Upper lobe of right lung (tissue), 1 donor: ENCODE measurements around the gene UBR1. TPM values are rescaled to one million over a fixed set of nuclear protein-coding genes. Genes with fewer than 3 reads are reported as not detected.
A peak's percentile ranks its signal among the peaks of the same experiment; 100 is the strongest.

Source experiments
- ATAC-seq: fragments of 200-7000 bp; cut with Tn5 transposase; one replicate; pipeline ENCODE4 v1.9.1; 2020; ENCODE audit warnings: mild to moderate bottlenecking, moderate library complexity
- DNase-seq: peaks from one replicate; pipeline ENCODE4 v3.0.0-alpha.2; 2020
- H3K27ac ChIP-seq: fragments of 200-600 bp; one replicate; pipeline ENCODE4 v1.8.0; 2022
- H3K27me3 ChIP-seq: fragments of 200-600 bp; one replicate; pipeline ENCODE4 v1.8.0; 2022; ENCODE audit warnings: mild to moderate bottlenecking
- H3K36me3 ChIP-seq: fragments of 200-600 bp; one replicate; pipeline ENCODE4 v1.8.0; 2022
- H3K4me1 ChIP-seq: fragments of 200-600 bp; one replicate; pipeline ENCODE4 v1.8.0; 2022
- H3K4me3 ChIP-seq: fragments of 200-600 bp; one replicate; pipeline ENCODE4 v1.8.0; 2022; ENCODE audit warnings: mild to moderate bottlenecking
- H3K9me3 ChIP-seq: fragments of 200-600 bp; one replicate; pipeline ENCODE4 v1.8.0; 2022
- intact Hi-C: fragments of 100-400 bp; cut with DNase I; formaldehyde crosslinking; loops from one replicate; pipeline ENCODE4 v1.11.0; 2022
- total RNA-seq: library from RNA; stranded (reverse); fragmentation: NEBNext Ultra II Directional; extraction: Animal tissue kit (Norgen Biotek cat#: 25700); gene quantifications from one replicate; pipeline ENCODE4 v1.2.1, GENCODE V29; 2021
- TF ChIP-seq, protein P1 (sequence below): fragments of 200-600 bp; IDR thresholded peaks from one replicate; pipeline ENCODE4 v1.8.0; 2022; ENCODE audit warnings: antibody characterized with exemption
- donor health status: DM: no; HTN: yes; CAD: no; lungs with severe emphysema.

UBR1 gene
- total RNA-seq, 1 donor from 2014 or later, result 37.9 TPM

DNA sequence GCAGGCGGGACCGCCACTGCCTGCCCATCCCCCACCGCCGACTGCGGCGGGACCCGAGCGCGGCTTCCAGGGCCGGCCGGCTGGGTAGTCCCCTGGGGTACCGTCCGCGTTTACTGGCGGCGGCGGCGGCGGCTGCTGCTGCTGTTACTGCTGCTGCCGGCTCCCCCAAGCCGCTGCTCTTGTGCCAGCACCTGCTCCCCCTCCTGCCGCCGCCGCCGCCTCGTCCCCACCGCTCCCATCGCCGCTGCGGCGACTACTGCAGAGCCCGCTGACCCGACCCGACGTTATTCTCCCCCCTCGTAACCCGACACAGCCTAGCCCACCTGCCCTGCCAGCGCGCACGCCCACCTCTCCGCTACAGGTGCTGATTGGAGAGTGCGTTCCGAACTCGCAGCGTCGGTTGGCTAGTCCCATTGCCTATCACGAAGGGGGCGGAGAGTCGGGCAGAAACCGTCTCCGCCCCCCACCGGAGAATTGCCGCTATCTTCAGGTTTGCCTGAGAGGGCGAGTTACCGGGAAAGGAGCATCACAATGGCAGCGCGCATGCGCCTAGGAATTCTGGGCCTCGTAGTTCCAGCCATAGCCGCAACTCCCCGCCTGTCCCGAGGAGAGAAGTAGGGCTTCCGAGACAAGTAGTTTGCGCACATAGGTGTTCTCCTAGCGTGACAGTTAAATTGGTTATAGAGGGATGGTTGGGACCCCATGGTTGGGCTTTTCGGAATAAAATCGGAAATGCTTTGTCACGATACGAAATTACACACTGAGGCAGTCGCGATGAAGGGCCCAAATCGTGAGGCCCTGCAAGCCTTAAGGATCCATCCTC is 185.1 kb downstream of the UBR1 start, which contains the start of gene TTBK2:
Gene TTBK2, minus strand, starts transcription at position 260 of the 823 bp plus-strand sequence. CDS start 42,161 bp downstream, outside the sequence.
- no peaks in the 10 kb centered on the region for H3K9me3 ChIP-seq
- TF ChIP-seq, protein P1, sequence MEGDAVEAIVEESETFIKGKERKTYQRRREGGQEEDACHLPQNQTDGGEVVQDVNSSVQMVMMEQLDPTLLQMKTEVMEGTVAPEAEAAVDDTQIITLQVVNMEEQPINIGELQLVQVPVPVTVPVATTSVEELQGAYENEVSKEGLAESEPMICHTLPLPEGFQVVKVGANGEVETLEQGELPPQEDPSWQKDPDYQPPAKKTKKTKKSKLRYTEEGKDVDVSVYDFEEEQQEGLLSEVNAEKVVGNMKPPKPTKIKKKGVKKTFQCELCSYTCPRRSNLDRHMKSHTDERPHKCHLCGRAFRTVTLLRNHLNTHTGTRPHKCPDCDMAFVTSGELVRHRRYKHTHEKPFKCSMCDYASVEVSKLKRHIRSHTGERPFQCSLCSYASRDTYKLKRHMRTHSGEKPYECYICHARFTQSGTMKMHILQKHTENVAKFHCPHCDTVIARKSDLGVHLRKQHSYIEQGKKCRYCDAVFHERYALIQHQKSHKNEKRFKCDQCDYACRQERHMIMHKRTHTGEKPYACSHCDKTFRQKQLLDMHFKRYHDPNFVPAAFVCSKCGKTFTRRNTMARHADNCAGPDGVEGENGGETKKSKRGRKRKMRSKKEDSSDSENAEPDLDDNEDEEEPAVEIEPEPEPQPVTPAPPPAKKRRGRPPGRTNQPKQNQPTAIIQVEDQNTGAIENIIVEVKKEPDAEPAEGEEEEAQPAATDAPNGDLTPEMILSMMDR, result peak; percentile 37
- DNase-seq, result peak; percentile 99
- ATAC-seq, result peak; percentile 99
- no peaks in the 10 kb centered on the region for H3K27me3 ChIP-seq
- H3K27ac ChIP-seq, result peak within 1 kb of the TSS; percentile 81
- peaks cover 11% of the 10 kb centered on the region for H3K4me1 ChIP-seq
- peak within 1 kb of the TSS; percentile 95 for H3K4me3 ChIP-seq
- no peaks in the 10 kb centered on the region for H3K36me3 ChIP-seq
- intact Hi-C loops, result loop anchor here (10.0 kb wide), 1 partner anchor 216 kb away; no protein-coding TSS in a partner anchor

DNA sequence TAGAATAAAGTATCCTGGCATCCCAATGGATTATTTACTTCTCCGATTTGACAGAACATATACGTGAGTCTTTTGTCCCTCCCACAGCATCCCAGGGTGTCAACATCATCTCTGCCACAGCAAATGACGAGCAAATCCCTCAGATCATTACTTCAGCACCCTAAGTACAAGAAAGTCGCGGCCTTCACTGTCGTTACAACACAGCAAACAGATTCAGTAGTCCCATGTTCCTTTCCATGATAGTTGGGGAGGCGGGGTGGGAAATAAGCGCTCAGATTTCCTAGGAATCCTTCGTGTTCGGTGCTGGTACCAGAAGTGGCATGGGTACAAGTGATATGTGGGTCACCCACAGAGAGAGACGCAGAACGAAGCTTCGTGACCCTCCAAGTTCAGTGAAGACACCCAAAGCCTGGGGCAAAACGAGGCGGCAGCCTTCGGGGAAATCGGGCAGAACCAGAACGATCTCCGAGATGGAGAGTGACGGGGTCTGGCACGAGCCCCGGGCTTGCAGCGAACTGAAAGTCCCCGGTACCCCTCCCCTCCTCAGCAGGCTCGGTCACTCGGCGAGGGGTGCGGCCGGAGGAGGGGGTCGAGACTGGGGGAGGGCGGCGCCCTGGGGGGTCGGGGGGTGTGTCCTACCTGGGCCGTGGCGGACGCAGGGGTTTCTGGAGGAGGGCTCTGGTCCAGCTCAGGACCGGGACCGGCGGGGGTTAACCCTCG is 185.9 kb downstream of the UBR1 start:
- peak; percentile 74 for DNase-seq
- intact Hi-C loops, result loop anchor here (10.0 kb wide), 1 partner anchor 215 kb away; no protein-coding TSS in a partner anchor
- peak; percentile 3 for ATAC-seq
- Histone ChIP-seq H3K27ac (peak overlapping the region; percentile 81), H3K36me3 (no peaks in the 10 kb centered on the region), H3K27me3 (no peaks in the 10 kb centered on the region), H3K9me3 (no peaks in the 10 kb centered on the region), H3K4me1 (peaks cover 11% of the 10 kb centered on the region), H3K4me3 (peak overlapping the region; percentile 95)
- TF ChIP-seq, protein P1, result no peak

DNA sequence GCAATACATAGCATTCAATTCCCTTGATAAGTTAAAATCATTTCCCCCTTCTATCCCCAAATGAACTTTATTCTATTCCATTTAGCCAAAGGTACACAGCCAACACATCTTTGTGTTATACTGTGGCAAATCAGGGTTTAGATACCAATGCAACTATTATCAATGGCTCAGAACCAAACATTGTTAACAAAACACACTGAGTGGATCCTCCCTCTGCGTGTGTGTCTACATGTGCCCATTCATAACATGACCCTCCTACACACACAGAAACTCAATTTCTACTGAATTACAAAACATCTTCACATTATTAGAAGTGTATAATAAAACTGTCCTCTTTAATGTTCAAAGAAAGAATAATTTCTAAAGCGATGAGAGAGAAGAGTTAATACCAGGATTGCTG is 186.5 kb downstream of the UBR1 start:
- Histone ChIP-seq H3K27ac (peak overlapping the region; percentile 81), H3K27me3 (no peaks in the 10 kb centered on the region), H3K36me3 (no peaks in the 10 kb centered on the region), H3K4me3 (peak overlapping the region; percentile 95), H3K9me3 (no peaks in the 10 kb centered on the region), H3K4me1 (peaks cover 11% of the 10 kb centered on the region)
- ATAC-seq (no peak), DNase-seq (no peak)
- TF ChIP-seq, protein P1, result no peak
- intact Hi-C loops, result no loop called here

DNA sequence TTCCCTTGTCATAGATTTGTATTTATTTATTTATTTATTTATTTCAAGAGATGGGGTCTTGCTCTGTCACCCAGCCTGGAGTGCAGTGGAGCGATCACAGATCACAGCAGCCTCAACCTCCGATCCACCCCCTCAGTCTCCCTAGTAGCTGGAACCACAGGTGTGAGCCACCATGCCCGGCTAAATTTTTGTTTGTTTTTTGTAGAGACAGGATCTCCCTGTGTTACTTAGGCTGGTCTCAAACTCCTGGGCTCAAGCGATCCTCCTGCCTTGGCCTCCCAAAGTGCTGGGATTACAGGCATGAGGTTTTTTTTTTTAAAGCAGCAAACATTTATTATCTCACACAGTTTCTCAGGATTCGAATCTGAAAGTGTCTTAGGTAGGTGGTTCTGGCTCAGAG is 187.8 kb downstream of the UBR1 start:
- intact Hi-C loops, result no loop called here
- DNase-seq, result no peak

DNA sequence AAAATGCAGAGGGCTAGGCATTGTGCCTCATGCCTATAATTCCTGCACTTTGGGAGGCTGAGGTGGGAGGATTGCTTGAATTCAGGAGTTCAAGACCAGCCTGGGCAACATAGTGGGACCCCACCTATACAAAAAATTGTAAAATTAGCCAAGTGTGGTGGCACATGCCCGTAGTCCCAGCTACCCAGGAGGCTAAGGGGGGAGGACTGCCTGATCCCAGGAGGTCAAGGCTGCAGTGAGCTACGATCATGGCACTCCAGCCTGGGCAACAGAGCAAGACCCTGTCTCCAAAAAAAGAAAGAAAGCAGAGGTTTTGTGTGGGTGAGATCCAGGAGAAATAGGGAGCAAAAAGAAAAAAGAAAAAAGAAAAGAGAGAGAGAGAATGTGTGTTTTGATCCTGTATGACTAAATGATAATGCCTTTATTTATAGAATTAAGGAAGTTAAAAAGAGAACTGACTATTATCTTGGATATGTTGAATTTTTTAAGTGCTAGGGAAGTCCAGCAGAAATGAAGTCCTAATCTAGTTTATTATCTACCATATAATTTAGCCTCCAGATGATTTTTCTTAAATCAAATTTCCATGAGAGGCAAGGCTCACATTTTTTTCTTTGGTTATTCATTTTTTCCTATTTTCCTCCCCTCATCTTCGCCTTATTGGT is 190.1 kb downstream of the UBR1 start:
- Histone ChIP-seq H3K4me3 (no peak overlapping the region), H3K27ac (no peak overlapping the region), H3K36me3 (no peaks in the 10 kb centered on the region), H3K27me3 (no peaks in the 10 kb centered on the region), H3K4me1 (peaks cover 11% of the 10 kb centered on the region), H3K9me3 (no peaks in the 10 kb centered on the region)
- intact Hi-C loops, result no loop called here
- DNase-seq, result no peak
- no peak for ATAC-seq
- TF ChIP-seq, protein P1, result no peak

More for the DNA sequence above, 187.8 kb downstream of the UBR1 start:
- Histone ChIP-seq H3K4me1 (peaks cover 11% of the 10 kb centered on the region), H3K27ac (no peak overlapping the region), H3K27me3 (no peaks in the 10 kb centered on the region), H3K9me3 (no peaks in the 10 kb centered on the region), H3K4me3 (no peak overlapping the region), H3K36me3 (no peaks in the 10 kb centered on the region)
- TF ChIP-seq, protein P1, result no peak
- ATAC-seq, result no peak
